H9 (cell line): Measurements from ENCODE around the gene PCLAF. TPM values are rescaled to one million over a fixed set of nuclear protein-coding genes. Genes with fewer than 3 reads are reported as not detected.

ENCODE experiments used
- DNase-seq: peaks from one replicate; pipeline ENCODE4 v3.0.0-alpha.2; 2017
- H2AFZ ChIP-seq: one replicate; pipeline ENCODE4 v1.6.1; 2013; ENCODE audit warnings: mild to moderate bottlenecking, low read length, control low read depth, moderate library complexity
- H2AK5ac ChIP-seq: 2 replicates; pipeline ENCODE4 v1.6.1; 2013; ENCODE audit warnings: low read length, control low read depth, mixed read lengths; ENCODE audit not compliant: insufficient read length
- H2BK120ac ChIP-seq: one replicate; pipeline ENCODE4 v1.6.1; 2013; ENCODE audit warnings: low read depth, mild to moderate bottlenecking, low read length, control low read depth, inconsistent platforms; ENCODE audit not compliant: poor library complexity, severe bottlenecking
- H2BK12ac ChIP-seq: 2 replicates; pipeline ENCODE4 v1.6.1; 2013; ENCODE audit warnings: low read length, control low read depth, mixed read lengths, low read depth; ENCODE audit not compliant: insufficient read length
- H2BK15ac ChIP-seq: 2 replicates; pipeline ENCODE4 v1.6.1; 2013; ENCODE audit warnings: low read depth, low read length, control low read depth
- H2BK20ac ChIP-seq: one replicate; pipeline ENCODE4 v1.6.1; 2013; ENCODE audit warnings: low read depth, mild to moderate bottlenecking, low read length, control low read depth, inconsistent platforms; ENCODE audit not compliant: poor library complexity, severe bottlenecking
- H2BK5ac ChIP-seq: 2 replicates; pipeline ENCODE4 v1.6.1; 2013; ENCODE audit warnings: low read length, control low read depth, mixed read lengths; ENCODE audit not compliant: insufficient read length
- H3K14ac ChIP-seq: 2 replicates; pipeline ENCODE4 v1.6.1; 2013; ENCODE audit warnings: low read length, control low read depth; ENCODE audit not compliant: insufficient read depth
- H3K18ac ChIP-seq: 2 replicates; pipeline ENCODE4 v1.6.1; 2013; ENCODE audit warnings: low read depth, mild to moderate bottlenecking, mixed read lengths, low read length, control low read depth; ENCODE audit not compliant: insufficient read length
- H3K23ac ChIP-seq: 2 replicates; pipeline ENCODE4 v1.6.1; 2013; ENCODE audit warnings: low read length, control low read depth, mixed read lengths, low read depth; ENCODE audit not compliant: insufficient read length
- H3K23me2 ChIP-seq: 2 replicates; pipeline ENCODE4 v1.6.1; 2013; ENCODE audit warnings: low read depth, mild to moderate bottlenecking, mixed read lengths, low read length, control low read depth; ENCODE audit not compliant: insufficient read length, poor library complexity, severe bottlenecking
- H3K27ac ChIP-seq: 2 replicates; pipeline ENCODE4 v1.5.1; 2013; ENCODE audit warnings: low read length, control low read depth, mixed read lengths, low read depth; ENCODE audit not compliant: insufficient read length
- H3K27me3 ChIP-seq: 2 replicates; pipeline ENCODE4 v1.6.1; 2013; ENCODE audit warnings: low read length, control low read depth, inconsistent platforms; ENCODE audit not compliant: insufficient read depth
- H3K4ac ChIP-seq: 2 replicates; pipeline ENCODE4 v1.6.1; 2013; ENCODE audit warnings: low read depth, mild to moderate bottlenecking, control low read depth, inconsistent platforms, low read length, moderate library complexity
- H3K4me1 ChIP-seq: 2 replicates; pipeline ENCODE4 v1.6.1; 2013; ENCODE audit warnings: low read length, control low read depth, inconsistent platforms; ENCODE audit not compliant: insufficient read depth
- H3K4me2 ChIP-seq: 2 replicates; pipeline ENCODE4 v1.6.1; 2013; ENCODE audit warnings: low read length, control low read depth, mixed read lengths; ENCODE audit not compliant: insufficient read length, insufficient read depth
- H3K56ac ChIP-seq: 2 replicates; pipeline ENCODE4 v1.6.1; 2013; ENCODE audit warnings: low read depth, mild to moderate bottlenecking, mixed read lengths, low read length, control low read depth; ENCODE audit not compliant: insufficient read length
- H3K79me1 ChIP-seq: 2 replicates; pipeline ENCODE4 v1.6.1; 2013; ENCODE audit warnings: low read depth, mild to moderate bottlenecking, moderate library complexity, low read length, control low read depth, inconsistent platforms; ENCODE audit not compliant: insufficient read depth, poor library complexity, severe bottlenecking
- H3K79me2 ChIP-seq: 2 replicates; pipeline ENCODE4 v1.6.1; 2013; ENCODE audit warnings: low read length, control low read depth, inconsistent platforms; ENCODE audit not compliant: insufficient read depth
- H3K9ac ChIP-seq: 2 replicates; pipeline ENCODE4 v1.6.1; 2013; ENCODE audit warnings: low read length, control low read depth, mixed read lengths; ENCODE audit not compliant: insufficient read length; ENCODE audit errors: extremely low read depth
- H3K9me3 ChIP-seq: one replicate; pipeline ENCODE4 v1.6.1; 2013; ENCODE audit warnings: low read depth, low read length, inconsistent platforms; ENCODE audit not compliant: control insufficient read depth
- H3T11ph ChIP-seq: one replicate; pipeline ENCODE4 v1.6.1; 2013; ENCODE audit warnings: mild to moderate bottlenecking, low read length, control low read depth, inconsistent platforms
- H4K20me1 ChIP-seq: one replicate; pipeline ENCODE4 v1.6.1; 2013; ENCODE audit not compliant: control insufficient read depth, insufficient read length, insufficient read depth
- H4K5ac ChIP-seq: 2 replicates; pipeline ENCODE4 v1.6.1; 2013; ENCODE audit warnings: low read depth, mild to moderate bottlenecking, mixed read lengths, low read length, control low read depth; ENCODE audit not compliant: insufficient read length
- H4K8ac ChIP-seq: replicated peaks from 2 replicates; pipeline ENCODE4 v1.6.1; 2013; ENCODE audit warnings: low read length, control low read depth, mixed read lengths, low read depth; ENCODE audit not compliant: insufficient read length
- H4K91ac ChIP-seq: 2 replicates; pipeline ENCODE4 v1.6.1; 2013; ENCODE audit warnings: low read depth, mild to moderate bottlenecking, moderate library complexity, mixed read lengths, low read length, control low read depth; ENCODE audit not compliant: insufficient read length
- H3K27ac Mint-ChIP-seq, 3 experiments: 2 replicates in 2 of 3; 3 replicates in 1 of 3; pipeline ENCODE4 v1.8.0; 2020 to 2021; ENCODE audit warnings: mixed read lengths in 3 of 3, mild to moderate bottlenecking in 1 of 3, moderate library complexity in 1 of 3
- H3K27me3 Mint-ChIP-seq: 2 replicates; pipeline ENCODE4 v1.8.0; 2021; ENCODE audit warnings: low read depth, mild to moderate bottlenecking, moderate library complexity, mixed read lengths
- H3K36me3 Mint-ChIP-seq, 3 experiments: 2 replicates in 2 of 3; 3 replicates in 1 of 3; pipeline ENCODE4 v1.8.0; 2020 to 2021; ENCODE audit warnings: low read depth in 3 of 3, mixed read lengths in 3 of 3; ENCODE audit not compliant: insufficient read depth in 1 of 3
- H3K4me1 Mint-ChIP-seq, 2 experiments: 2 replicates each; pipeline ENCODE4 v1.8.0; 2020; ENCODE audit warnings: mixed read lengths in 2 of 2
- H3K4me3 Mint-ChIP-seq, 2 experiments: 2 replicates in 1 of 2; 3 replicates in 1 of 2; pipeline ENCODE4 v1.8.0; 2020 to 2021; ENCODE audit warnings: mild to moderate bottlenecking in 2 of 2, mixed read lengths in 2 of 2, moderate library complexity in 1 of 2
- H3K9me3 Mint-ChIP-seq, 2 experiments: 2 replicates in 1 of 2; 3 replicates in 1 of 2; pipeline ENCODE4 v1.8.0; 2020; ENCODE audit warnings: mild to moderate bottlenecking in 2 of 2, mixed read lengths in 2 of 2, moderate library complexity in 1 of 2
- CTCF ChIP-seq: fragments of 200-600 bp; sonication (generic); conservative IDR thresholded peaks from 3 replicates; pipeline ENCODE4 v1.8.0; 2021; ENCODE audit warnings: antibody characterized with exemption, mild to moderate bottlenecking
- WGBS: extraction: QIAGEN DNeasy Blood & Tissue Kit; methylation state at CpG from one replicate; pipeline ENCODE4 v1.1.7; 2013; ENCODE audit warnings: missing lambda C conversion rate, low lambda C conversion rate, mixed read lengths; ENCODE audit not compliant: insufficient read length; ENCODE audit errors: extremely low coverage; 5-methylcytosine and 5-hydroxymethylcytosine counted together
- total RNA-seq: library from RNA; stranded (reverse); gene quantifications from 2 replicates; pipeline ENCODE4 v1.2.1, GENCODE V29; 2021

The PCLAF gene
- total RNA-seq, 1 experiment from 2014 or later, result 65.6 TPM

- Histone ChIP-seq H2BK12ac (no peak overlapping the region), H4K20me1 (no peaks in the 10 kb centered on the region), H3K56ac (no peak overlapping the region), H3K79me2 (no peaks in the 10 kb centered on the region), H4K91ac (no peak overlapping the region), H3K14ac (no peak overlapping the region), H3K4me1 (no peaks in the 10 kb centered on the region), H3K18ac (no peak overlapping the region), H2BK5ac (no peak overlapping the region), H4K5ac (no peak overlapping the region), H3K27me3 (no peaks in the 10 kb centered on the region), H2BK20ac (no peak overlapping the region), H4K8ac (no peak overlapping the region), H2BK15ac (no peak overlapping the region), H3K9ac (no peak overlapping the region), H2AFZ (no peak overlapping the region), H2AK5ac (no peak overlapping the region), H3K4me2 (no peak overlapping the region), H2BK120ac (no peak overlapping the region), H3K9me3 (no peaks in the 10 kb centered on the region), H3K23me2 (no peaks in the 10 kb centered on the region), H3T11ph (no peak overlapping the region), H3K23ac (no peak overlapping the region), H3K27ac (no peak overlapping the region), H3K79me1 (no peaks in the 10 kb centered on the region), H3K4ac (no peak overlapping the region)
- H3K27ac Mint-ChIP-seq, result no peak overlapping the region
- H3K4me3 Mint-ChIP-seq, result no peak overlapping the region
- DNase-seq, result no peak
- no peak for TF ChIP-seq CTCF
- peaks cover 8 to 9% of the 10 kb centered on the region in 2 experiments for H3K4me1 Mint-ChIP-seq
- no peaks in the 10 kb centered on the region for H3K9me3 Mint-ChIP-seq
- peaks cover 5 to 54% (median 14%) of the 10 kb centered on the region in 3 experiments; a peak in 5 of 7 replicates for H3K36me3 Mint-ChIP-seq
- no CpG with 5 or more reads among the region's 3 CpGs for WGBS
- H3K27me3 Mint-ChIP-seq, result peaks cover 2% of the 10 kb centered on the region; the same call in 1 of the 2 replicates
Observed at GRCh38 chr15:64425221-64425620, 44.0 kb upstream of the PCLAF start.
